Measurements from ENCODE around the gene SSTR1. TPM values are rescaled to one million over a fixed set of nuclear protein-coding genes. Genes with fewer than 3 reads are reported as not detected.

The SSTR1 gene
- total RNA-seq, 1 donor from 2014 or later = not detected

GRCh38 chr14:38204719-38205115, 3.0 kb upstream of the SSTR1 start:
- TF ChIP-seq, protein P1, sequence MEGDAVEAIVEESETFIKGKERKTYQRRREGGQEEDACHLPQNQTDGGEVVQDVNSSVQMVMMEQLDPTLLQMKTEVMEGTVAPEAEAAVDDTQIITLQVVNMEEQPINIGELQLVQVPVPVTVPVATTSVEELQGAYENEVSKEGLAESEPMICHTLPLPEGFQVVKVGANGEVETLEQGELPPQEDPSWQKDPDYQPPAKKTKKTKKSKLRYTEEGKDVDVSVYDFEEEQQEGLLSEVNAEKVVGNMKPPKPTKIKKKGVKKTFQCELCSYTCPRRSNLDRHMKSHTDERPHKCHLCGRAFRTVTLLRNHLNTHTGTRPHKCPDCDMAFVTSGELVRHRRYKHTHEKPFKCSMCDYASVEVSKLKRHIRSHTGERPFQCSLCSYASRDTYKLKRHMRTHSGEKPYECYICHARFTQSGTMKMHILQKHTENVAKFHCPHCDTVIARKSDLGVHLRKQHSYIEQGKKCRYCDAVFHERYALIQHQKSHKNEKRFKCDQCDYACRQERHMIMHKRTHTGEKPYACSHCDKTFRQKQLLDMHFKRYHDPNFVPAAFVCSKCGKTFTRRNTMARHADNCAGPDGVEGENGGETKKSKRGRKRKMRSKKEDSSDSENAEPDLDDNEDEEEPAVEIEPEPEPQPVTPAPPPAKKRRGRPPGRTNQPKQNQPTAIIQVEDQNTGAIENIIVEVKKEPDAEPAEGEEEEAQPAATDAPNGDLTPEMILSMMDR (IDR thresholded peaks at IDR 0.05; ENCODE audit: unreplicated experiment) = no peak
- H3K4me3 Mint-ChIP-seq = no peak overlapping the region
- DNase-seq (ENCODE audit: low spot score in 2 of 2, unreplicated experiment in 2 of 2) = no peak
- H3K27me3 Mint-ChIP-seq (ENCODE audit: low read depth) = peaks cover 49% of the 10 kb centered on the region
- H3K4me1 Mint-ChIP-seq = peaks cover 22% of the 10 kb centered on the region
- H3K9me3 Mint-ChIP-seq = peaks cover 3% of the 10 kb centered on the region
- H3K36me3 Mint-ChIP-seq = no peaks in the 10 kb centered on the region
- H3K27ac Mint-ChIP-seq = no peak overlapping the region

- peaks cover 55% of the 10 kb centered on the region for H3K27me3 Mint-ChIP-seq (ENCODE audit: low read depth)
- peaks cover 22% of the 10 kb centered on the region for H3K4me1 Mint-ChIP-seq
- no peak overlapping the region for H3K27ac Mint-ChIP-seq
- peaks cover 3% of the 10 kb centered on the region for H3K9me3 Mint-ChIP-seq
- H3K4me3 Mint-ChIP-seq = no peak overlapping the region
- TF ChIP-seq, protein P1 (IDR thresholded peaks at IDR 0.05; ENCODE audit: unreplicated experiment) = no peak
- DNase-seq (ENCODE audit: low spot score in 2 of 2, unreplicated experiment in 2 of 2) = no peak
- H3K36me3 Mint-ChIP-seq = no peaks in the 10 kb centered on the region
Observed at GRCh38 chr14:38205119-38205813, 2.4 kb upstream of the SSTR1 start.

DNA sequence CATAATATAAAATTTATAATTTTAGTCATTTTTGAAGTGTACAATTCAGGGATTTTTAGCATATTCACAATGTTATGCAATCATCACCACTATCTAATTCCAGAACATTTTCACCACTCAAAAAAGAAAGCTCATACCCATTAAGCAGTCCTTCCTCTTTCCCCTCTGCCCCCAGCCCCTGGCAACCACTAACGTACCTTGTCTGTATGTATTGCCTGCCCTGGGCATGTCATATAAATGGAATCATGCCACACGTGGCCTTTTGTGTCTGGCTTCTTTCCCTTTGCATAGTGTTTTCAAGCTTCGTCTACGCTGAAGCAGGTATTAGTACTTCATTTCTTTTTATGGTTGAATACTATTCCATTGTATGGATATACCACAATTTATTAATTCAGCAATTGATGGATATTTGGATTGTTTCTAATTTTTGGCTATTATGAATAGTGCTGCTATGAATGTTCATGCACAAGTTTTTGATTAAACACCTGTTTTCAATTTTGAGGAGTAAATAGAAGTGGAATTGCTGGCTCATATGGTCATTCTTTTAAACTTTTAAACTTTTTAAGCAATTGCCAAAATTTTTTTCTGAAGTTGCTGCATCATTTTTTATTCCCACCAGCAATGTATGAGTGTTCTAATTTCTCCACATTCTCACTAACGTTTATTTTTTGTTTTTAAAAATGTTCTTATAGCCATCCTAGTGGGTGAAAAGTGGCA, 1.6 kb upstream of the SSTR1 start:
- Mint-ChIP-seq H3K9me3 (peaks cover 3% of the 10 kb centered on the region), H3K4me1 (peaks cover 29% of the 10 kb centered on the region), H3K27me3 (ENCODE audit: low read depth) (peaks cover 63% of the 10 kb centered on the region), H3K27ac (no peak overlapping the region), H3K4me3 (no peak overlapping the region), H3K36me3 (no peaks in the 10 kb centered on the region)
- TF ChIP-seq, protein P1 (IDR thresholded peaks at IDR 0.05; ENCODE audit: unreplicated experiment) = no peak
- DNase-seq (ENCODE audit: low spot score in 2 of 2, unreplicated experiment in 2 of 2) = no peak

GRCh38 chr14:38206689-38207376, 871 bp upstream of the SSTR1 start:
- Mint-ChIP-seq H3K9me3 (peaks cover 3% of the 10 kb centered on the region), H3K27ac (no peak overlapping the region), H3K36me3 (no peaks in the 10 kb centered on the region), H3K4me1 (peaks cover 31% of the 10 kb centered on the region), H3K4me3 (peak overlapping the region; percentile 65), H3K27me3 (ENCODE audit: low read depth) (peaks cover 71% of the 10 kb centered on the region)
- DNase-seq (ENCODE audit: low spot score in 2 of 2, unreplicated experiment in 2 of 2) = no peak
- TF ChIP-seq, protein P1 (IDR thresholded peaks at IDR 0.05; ENCODE audit: unreplicated experiment) = no peak

DNA sequence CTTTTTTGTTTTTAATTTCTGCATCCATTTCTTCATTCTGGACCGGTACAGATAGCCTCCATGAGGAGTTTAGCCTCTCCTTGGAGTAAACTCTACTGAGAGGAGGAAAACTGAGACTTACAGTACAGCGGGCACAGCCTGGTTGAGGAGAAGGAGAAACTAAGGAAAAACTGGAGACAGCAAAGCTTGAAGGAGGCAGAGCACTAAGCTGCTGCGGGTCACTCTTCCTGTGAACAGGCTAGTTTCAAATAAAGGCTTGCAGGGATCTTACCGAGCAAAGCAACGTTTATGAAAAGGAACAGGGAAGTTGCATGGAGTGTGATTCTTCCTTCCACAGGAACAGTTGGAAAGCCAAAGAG, 348 bp upstream of the SSTR1 start:
- Mint-ChIP-seq H3K27ac (no peak overlapping the region), H3K4me1 (peaks cover 32% of the 10 kb centered on the region), H3K27me3 (ENCODE audit: low read depth) (peaks cover 75% of the 10 kb centered on the region), H3K4me3 (peak overlapping the region; percentile 65), H3K36me3 (no peaks in the 10 kb centered on the region), H3K9me3 (peaks cover 3% of the 10 kb centered on the region)
- no peak for DNase-seq (ENCODE audit: low spot score in 2 of 2, unreplicated experiment in 2 of 2)
- TF ChIP-seq, protein P1 (IDR thresholded peaks at IDR 0.05; ENCODE audit: unreplicated experiment) = no peak
